OCI-LY1 (cell line): ENCODE measurements around the gene AMDHD2.

Experiments
- H2AFZ ChIP-seq: fragments of 200-600 bp; sonication (generic), shearing (Covaris generic); 2 replicates; pipeline ENCODE4 v1.6.0; 2014; ENCODE audit warnings: antibody characterized with exemption, mild to moderate bottlenecking, low read length
- H3F3A ChIP-seq: fragments of 200-600 bp; sonication (generic), shearing (Covaris generic); 2 replicates; pipeline ENCODE4 v1.6.0; 2014; ENCODE audit warnings: mild to moderate bottlenecking, antibody characterized with exemption, low read length, moderate library complexity; ENCODE audit not compliant: insufficient read depth
- H3K27ac ChIP-seq: fragments of 200-600 bp; sonication (generic); 2 replicates; pipeline ENCODE4 v1.5.1; 2014; ENCODE audit warnings: low read length, mixed run types, mild to moderate bottlenecking, low read depth; ENCODE audit not compliant: poor library complexity, severe bottlenecking
- H3K27me3 ChIP-seq: fragments of 200-600 bp; sonication (generic); 2 replicates; pipeline ENCODE4 v1.6.0; 2014; ENCODE audit warnings: antibody characterized with exemption, mild to moderate bottlenecking, low read length, moderate library complexity; ENCODE audit not compliant: insufficient read depth
- H3K36me3 ChIP-seq: fragments of 200-600 bp; sonication (generic); 2 replicates; pipeline ENCODE4 v1.6.1; 2014; ENCODE audit warnings: mild to moderate bottlenecking, antibody characterized with exemption, low read length, moderate library complexity, mixed read lengths; ENCODE audit not compliant: insufficient read depth
- H3K4me1 ChIP-seq: fragments of 200-600 bp; sonication (generic); 2 replicates; pipeline ENCODE4 v1.5.1; 2014; ENCODE audit warnings: mild to moderate bottlenecking, low read length, moderate library complexity; ENCODE audit not compliant: insufficient read depth, severe bottlenecking
- H3K4me2 ChIP-seq: fragments of 200-600 bp; sonication (generic), shearing (Covaris generic); 2 replicates; pipeline ENCODE4 v1.6.1; 2014; ENCODE audit warnings: low read length
- H3K4me3 ChIP-seq: fragments of 200-600 bp; sonication (generic); 2 replicates; pipeline ENCODE4 v1.5.1; 2014; ENCODE audit warnings: low read length, low read depth, mild to moderate bottlenecking, mixed read lengths; ENCODE audit not compliant: poor library complexity, severe bottlenecking
- H3K79me2 ChIP-seq: fragments of 200-600 bp; shearing (Covaris generic); 2 replicates; pipeline ENCODE4 v1.6.1; 2016; ENCODE audit warnings: mixed run types, low read length, mixed read lengths; ENCODE audit not compliant: insufficient read depth
- H3K9ac ChIP-seq: fragments of 200-600 bp; sonication (generic), shearing (Covaris generic); 2 replicates; pipeline ENCODE4 v1.6.1; 2014; ENCODE audit warnings: mild to moderate bottlenecking, low read length, mixed read lengths
- H3K9me2 ChIP-seq: fragments of 200-600 bp; sonication (generic), shearing (Covaris generic); 2 replicates; pipeline ENCODE4 v1.6.1; 2014; ENCODE audit warnings: low read depth, mild to moderate bottlenecking, low read length, mixed read lengths
- H3K9me3 ChIP-seq: fragments of 200-600 bp; shearing (Covaris generic); 2 replicates; pipeline ENCODE4 v1.6.1; 2014; ENCODE audit warnings: low read length, mixed read lengths
- H4K20me1 ChIP-seq: fragments of 200-600 bp; sonication (generic), shearing (Covaris generic); 2 replicates; pipeline ENCODE4 v1.6.0; 2016; ENCODE audit warnings: mild to moderate bottlenecking, low read length; ENCODE audit not compliant: insufficient read depth
- EZH2 ChIP-seq: fragments of 200-600 bp; sonication (generic), shearing (Covaris generic); IDR thresholded peaks from 2 replicates; pipeline ENCODE4 v1.8.0; 2017; ENCODE audit warnings: borderline replicate concordance, mixed run types, mild to moderate bottlenecking, antibody characterized with exemption, low read length, moderate library complexity, mixed read lengths
- TF ChIP-seq, protein P1 (sequence below): fragments of 200-600 bp; sonication (generic), shearing (Covaris generic); IDR thresholded peaks from 2 replicates; pipeline ENCODE4 v1.5.1; 2017; ENCODE audit warnings: mild to moderate bottlenecking, antibody characterized with exemption, low read length, moderate library complexity, mixed read lengths

The AMDHD2 gene

GRCh38 chr16:2527071-2527783, 7.1 kb downstream of the AMDHD2 start:
- no peak overlapping the region for H3K9ac ChIP-seq

DNA sequence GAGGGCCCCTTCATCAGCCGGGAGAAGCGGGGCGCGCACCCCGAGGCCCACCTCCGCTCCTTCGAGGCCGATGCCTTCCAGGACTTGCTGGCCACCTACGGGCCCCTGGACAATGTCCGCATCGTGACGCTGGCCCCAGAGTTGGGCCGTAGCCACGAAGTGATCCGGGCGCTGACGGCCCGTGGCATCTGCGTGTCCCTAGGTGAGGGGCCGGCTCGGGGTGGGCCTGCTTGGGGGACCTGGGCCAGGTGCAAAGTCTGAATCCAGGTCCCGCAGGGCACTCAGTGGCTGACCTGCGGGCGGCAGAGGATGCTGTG, 7.6 kb downstream of the AMDHD2 start:
- H3K9me2 ChIP-seq: no peaks in the 10 kb centered on the region
- no peaks in the 10 kb centered on the region for H3K79me2 ChIP-seq
- no peak overlapping the region for H3K4me2 ChIP-seq
- no peaks in the 10 kb centered on the region for H4K20me1 ChIP-seq
- no peaks in the 10 kb centered on the region for H3F3A ChIP-seq
- no peak overlapping the region for H3K27ac ChIP-seq
- no peak for TF ChIP-seq EZH2
- TF ChIP-seq, protein P1, sequence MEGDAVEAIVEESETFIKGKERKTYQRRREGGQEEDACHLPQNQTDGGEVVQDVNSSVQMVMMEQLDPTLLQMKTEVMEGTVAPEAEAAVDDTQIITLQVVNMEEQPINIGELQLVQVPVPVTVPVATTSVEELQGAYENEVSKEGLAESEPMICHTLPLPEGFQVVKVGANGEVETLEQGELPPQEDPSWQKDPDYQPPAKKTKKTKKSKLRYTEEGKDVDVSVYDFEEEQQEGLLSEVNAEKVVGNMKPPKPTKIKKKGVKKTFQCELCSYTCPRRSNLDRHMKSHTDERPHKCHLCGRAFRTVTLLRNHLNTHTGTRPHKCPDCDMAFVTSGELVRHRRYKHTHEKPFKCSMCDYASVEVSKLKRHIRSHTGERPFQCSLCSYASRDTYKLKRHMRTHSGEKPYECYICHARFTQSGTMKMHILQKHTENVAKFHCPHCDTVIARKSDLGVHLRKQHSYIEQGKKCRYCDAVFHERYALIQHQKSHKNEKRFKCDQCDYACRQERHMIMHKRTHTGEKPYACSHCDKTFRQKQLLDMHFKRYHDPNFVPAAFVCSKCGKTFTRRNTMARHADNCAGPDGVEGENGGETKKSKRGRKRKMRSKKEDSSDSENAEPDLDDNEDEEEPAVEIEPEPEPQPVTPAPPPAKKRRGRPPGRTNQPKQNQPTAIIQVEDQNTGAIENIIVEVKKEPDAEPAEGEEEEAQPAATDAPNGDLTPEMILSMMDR: no peak
- H2AFZ ChIP-seq: no peak overlapping the region
- peaks cover 12% of the 10 kb centered on the region for H3K4me1 ChIP-seq
- H3K4me3 ChIP-seq: no peak overlapping the region
- H3K36me3 ChIP-seq: peaks cover 43% of the 10 kb centered on the region; the same call in 1 of the 2 replicates
- no peaks in the 10 kb centered on the region for H3K27me3 ChIP-seq
- no peaks in the 10 kb centered on the region for H3K9me3 ChIP-seq
- no peak overlapping the region for H3K9ac ChIP-seq

More at GRCh38 chr16:2527071-2527783, 7.1 kb downstream of the AMDHD2 start:
- H3K4me2 ChIP-seq: no peak overlapping the region
- no peaks in the 10 kb centered on the region for H3K79me2 ChIP-seq
- H3K36me3 ChIP-seq: peaks cover 45% of the 10 kb centered on the region; the same call in 1 of the 2 replicates
- H3K9me2 ChIP-seq: no peaks in the 10 kb centered on the region
- no peak overlapping the region for H3K4me3 ChIP-seq
- no peak overlapping the region for H2AFZ ChIP-seq
- H3K4me1 ChIP-seq: peaks cover 8% of the 10 kb centered on the region
- no peaks in the 10 kb centered on the region for H3K27me3 ChIP-seq
- no peak overlapping the region for H3K27ac ChIP-seq
- H3K9me3 ChIP-seq: no peaks in the 10 kb centered on the region
- no peaks in the 10 kb centered on the region for H4K20me1 ChIP-seq
- no peaks in the 10 kb centered on the region for H3F3A ChIP-seq
- TF ChIP-seq, protein P1: no peak
- TF ChIP-seq EZH2: no peak

- H3K79me2 ChIP-seq: no peaks in the 10 kb centered on the region
- H3K4me3 ChIP-seq: no peak overlapping the region
- TF ChIP-seq, protein P1: no peak
- TF ChIP-seq EZH2: no peak
- H3K27me3 ChIP-seq: no peaks in the 10 kb centered on the region
- H3K9me2 ChIP-seq: no peaks in the 10 kb centered on the region
- peaks cover 15% of the 10 kb centered on the region for H3K4me1 ChIP-seq
- H3K27ac ChIP-seq: no peak overlapping the region
- no peaks in the 10 kb centered on the region for H4K20me1 ChIP-seq
- peaks cover 43% of the 10 kb centered on the region; the same call in 1 of the 2 replicates for H3K36me3 ChIP-seq
- H3K9ac ChIP-seq: no peak overlapping the region
- no peaks in the 10 kb centered on the region for H3K9me3 ChIP-seq
- H2AFZ ChIP-seq: no peak overlapping the region
- no peaks in the 10 kb centered on the region for H3F3A ChIP-seq
- no peak overlapping the region for H3K4me2 ChIP-seq
Observed at GRCh38 chr16:2528161-2529060, 8.2 kb downstream of the AMDHD2 start.
